ENCODE results near the gene TMBIM1.
A peak's percentile ranks its signal among the peaks of the same experiment; 100 is the strongest.

Gene TMBIM1, protein sequence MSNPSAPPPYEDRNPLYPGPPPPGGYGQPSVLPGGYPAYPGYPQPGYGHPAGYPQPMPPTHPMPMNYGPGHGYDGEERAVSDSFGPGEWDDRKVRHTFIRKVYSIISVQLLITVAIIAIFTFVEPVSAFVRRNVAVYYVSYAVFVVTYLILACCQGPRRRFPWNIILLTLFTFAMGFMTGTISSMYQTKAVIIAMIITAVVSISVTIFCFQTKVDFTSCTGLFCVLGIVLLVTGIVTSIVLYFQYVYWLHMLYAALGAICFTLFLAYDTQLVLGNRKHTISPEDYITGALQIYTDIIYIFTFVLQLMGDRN

DNA sequence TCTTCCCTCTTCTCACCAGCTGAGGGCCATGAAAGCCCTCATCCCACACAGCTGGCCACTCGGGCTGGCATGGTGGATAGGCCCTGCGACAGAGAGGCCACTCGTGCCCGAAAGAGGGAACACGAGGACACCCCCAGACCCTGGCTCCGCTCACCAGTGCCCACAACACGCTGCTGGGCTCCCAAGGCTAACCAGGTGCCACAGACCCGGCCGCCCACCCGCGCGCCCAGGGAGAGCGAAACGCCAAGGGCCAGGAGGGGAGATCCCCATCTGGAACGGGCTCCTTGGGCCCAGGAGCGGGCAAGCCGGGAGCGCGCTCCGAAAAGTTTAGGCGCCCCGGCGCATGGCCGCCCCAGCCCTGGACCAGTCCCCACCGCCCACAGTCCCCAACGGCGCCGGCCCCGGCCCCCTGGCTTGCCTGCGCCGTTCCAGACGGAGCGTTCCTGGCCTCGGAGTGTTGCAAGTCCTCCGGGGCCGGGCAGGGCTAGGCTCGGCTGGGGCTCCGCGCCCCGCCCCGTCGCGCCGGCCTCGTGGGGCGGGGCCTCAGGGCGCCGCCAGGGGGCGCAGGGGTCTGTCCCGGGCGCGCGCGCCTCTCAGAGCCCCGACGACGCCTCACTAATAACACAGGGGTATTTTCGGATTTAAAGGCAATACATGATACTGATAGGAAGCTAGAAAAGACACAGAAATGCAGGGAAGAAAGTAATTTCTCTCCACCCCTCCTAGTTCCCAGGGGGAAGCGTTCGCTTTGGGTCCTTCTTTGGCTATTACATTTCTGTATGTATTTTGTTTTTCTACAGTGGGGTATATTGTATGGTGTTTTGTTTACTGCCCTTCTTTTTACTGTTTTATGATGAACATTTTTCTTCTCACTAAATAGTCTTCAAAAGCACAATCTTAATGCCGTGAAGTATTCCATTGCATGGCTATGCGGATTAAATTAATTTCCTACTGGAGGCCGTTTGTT lies at the start of gene TMBIM1:
TSS of gene TMBIM1 (minus strand) at position 456 of the 967 bp plus-strand sequence. CDS start 10,362 bp downstream, outside the sequence.
- Mint-ChIP-seq H3K9me3 (no peaks in the 10 kb centered on the region), H3K27ac (peak within 1 kb of the TSS; percentile 91), H3K4me1 (ENCODE audit: low read depth) (peaks cover 57% of the 10 kb centered on the region), H3K27me3 (ENCODE audit: low read depth) (no peaks in the 10 kb centered on the region), H3K36me3 (ENCODE audit: low read depth) (peaks cover 22% of the 10 kb centered on the region), H3K4me3 (peak within 1 kb of the TSS; percentile 96)
- DNase-seq (ENCODE audit: low spot score): peak; percentile 80

DNA sequence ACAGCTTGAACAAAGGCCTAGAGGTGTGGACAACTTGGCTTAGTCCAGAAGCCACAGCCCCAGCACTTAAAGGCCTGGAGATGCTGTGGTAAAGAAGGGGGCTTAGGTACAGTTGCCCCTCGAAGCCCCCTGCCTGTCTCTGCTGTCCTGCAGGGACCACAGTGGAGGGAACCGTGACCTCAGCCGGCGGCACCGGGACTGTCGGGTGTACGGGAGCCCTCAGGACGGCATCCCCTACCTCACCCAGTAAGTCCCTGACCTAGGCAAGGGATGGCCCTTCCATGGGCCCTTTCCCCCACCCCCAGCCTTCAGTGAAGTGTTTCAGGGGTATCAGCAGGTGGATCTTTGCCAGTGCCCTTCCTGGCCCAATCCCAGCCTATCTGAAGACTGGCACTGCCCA lies 49.1 kb upstream of the TMBIM1 start:
- Mint-ChIP-seq H3K4me3 (no peak overlapping the region), H3K9me3 (no peaks in the 10 kb centered on the region), H3K36me3 (ENCODE audit: low read depth) (no peaks in the 10 kb centered on the region), H3K27me3 (ENCODE audit: low read depth) (no peaks in the 10 kb centered on the region), H3K4me1 (ENCODE audit: low read depth) (no peaks in the 10 kb centered on the region), H3K27ac (no peak overlapping the region)
- DNase-seq (ENCODE audit: low spot score): no peak

DNA sequence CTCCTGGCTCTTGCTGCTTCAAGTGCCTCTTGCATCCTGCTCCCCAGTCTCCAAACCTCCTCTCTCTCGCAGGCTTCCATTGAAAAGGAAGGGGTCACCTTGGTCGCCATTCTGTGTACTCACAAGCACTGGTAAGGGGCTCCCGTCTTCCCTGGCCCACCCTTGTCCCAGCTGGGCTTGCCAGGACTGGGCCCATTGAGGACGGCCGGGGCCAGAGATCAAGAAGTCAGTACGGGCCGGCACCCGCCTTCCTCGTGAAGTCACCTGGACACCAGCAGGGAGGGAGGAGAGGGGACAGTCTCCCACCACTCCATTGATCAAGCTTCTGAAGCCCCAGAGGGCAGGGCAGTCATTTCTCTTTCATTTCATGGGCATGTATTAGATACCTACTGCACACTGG lies 48.4 kb upstream of the TMBIM1 start:
- H3K4me3 Mint-ChIP-seq: no peak overlapping the region
- H3K36me3 Mint-ChIP-seq (ENCODE audit: low read depth): no peaks in the 10 kb centered on the region
- no peak overlapping the region for H3K27ac Mint-ChIP-seq
- H3K9me3 Mint-ChIP-seq: no peaks in the 10 kb centered on the region
- DNase-seq (ENCODE audit: low spot score): no peak
- no peaks in the 10 kb centered on the region for H3K4me1 Mint-ChIP-seq (ENCODE audit: low read depth)
- H3K27me3 Mint-ChIP-seq (ENCODE audit: low read depth): no peaks in the 10 kb centered on the region

DNA sequence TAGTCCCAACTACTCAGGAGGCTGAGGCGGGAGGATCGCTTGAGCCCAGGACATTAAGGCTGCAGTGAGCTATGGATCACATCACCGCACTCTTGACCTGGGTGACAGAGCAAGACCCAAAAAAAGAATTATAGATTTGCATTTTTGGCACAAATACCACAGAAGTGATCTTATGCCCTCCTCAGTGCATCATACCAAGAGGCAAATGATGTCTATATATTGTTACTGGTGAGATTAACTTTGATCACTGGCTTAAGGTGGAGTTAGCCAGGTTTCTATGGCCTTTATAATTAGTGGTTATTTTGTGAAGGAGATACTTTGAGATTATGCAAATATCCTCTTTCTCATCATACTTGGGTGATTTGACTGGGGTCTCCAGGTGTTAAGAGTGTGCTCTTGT lies 42.2 kb upstream of the TMBIM1 start:
- Mint-ChIP-seq H3K4me1 (ENCODE audit: low read depth) (no peaks in the 10 kb centered on the region), H3K27me3 (ENCODE audit: low read depth) (no peaks in the 10 kb centered on the region), H3K36me3 (ENCODE audit: low read depth) (no peaks in the 10 kb centered on the region), H3K27ac (no peak overlapping the region), H3K9me3 (no peaks in the 10 kb centered on the region), H3K4me3 (no peak overlapping the region)
- no peak for DNase-seq (ENCODE audit: low spot score)

DNA sequence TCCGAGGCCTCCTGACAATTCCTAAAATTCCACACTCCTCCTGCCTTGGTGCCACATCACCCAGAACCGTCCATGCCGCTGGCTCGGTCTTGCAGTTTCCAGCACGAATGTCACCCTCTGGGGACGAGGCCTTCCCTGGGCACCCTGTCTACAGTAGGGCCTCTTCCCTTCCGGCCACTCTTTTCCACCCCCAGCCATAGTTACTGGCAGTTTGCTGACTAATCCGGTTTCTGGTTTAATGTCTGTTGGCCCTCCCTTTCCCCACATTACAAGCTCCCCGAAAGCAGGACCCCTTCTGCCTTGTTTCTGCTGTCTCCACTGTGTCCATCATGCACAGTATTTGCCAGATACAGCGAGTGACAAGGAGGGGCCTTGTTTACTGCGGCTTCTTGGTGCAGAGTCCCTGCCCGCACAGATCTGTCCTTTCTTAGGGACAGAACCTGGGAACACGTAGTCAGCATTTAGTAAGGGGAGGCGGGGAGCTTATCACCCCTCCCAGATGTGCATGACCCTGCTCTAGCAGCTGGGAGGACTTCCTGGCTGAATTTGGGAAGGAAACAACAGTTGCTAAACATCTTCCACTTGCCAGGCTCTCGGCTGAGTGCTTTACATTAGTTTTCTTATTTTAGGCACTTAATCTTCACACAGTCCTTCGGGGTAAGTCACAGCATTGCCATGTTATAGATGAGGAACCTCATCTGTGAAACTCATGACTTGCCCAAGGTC lies 40.8 kb upstream of the TMBIM1 start:
- no peak overlapping the region for H3K27ac Mint-ChIP-seq
- H3K4me1 Mint-ChIP-seq (ENCODE audit: low read depth): no peaks in the 10 kb centered on the region
- H3K36me3 Mint-ChIP-seq (ENCODE audit: low read depth): no peaks in the 10 kb centered on the region
- H3K9me3 Mint-ChIP-seq: no peaks in the 10 kb centered on the region
- DNase-seq (ENCODE audit: low spot score): no peak
- H3K4me3 Mint-ChIP-seq: no peak overlapping the region
- no peaks in the 10 kb centered on the region for H3K27me3 Mint-ChIP-seq (ENCODE audit: low read depth)

DNA sequence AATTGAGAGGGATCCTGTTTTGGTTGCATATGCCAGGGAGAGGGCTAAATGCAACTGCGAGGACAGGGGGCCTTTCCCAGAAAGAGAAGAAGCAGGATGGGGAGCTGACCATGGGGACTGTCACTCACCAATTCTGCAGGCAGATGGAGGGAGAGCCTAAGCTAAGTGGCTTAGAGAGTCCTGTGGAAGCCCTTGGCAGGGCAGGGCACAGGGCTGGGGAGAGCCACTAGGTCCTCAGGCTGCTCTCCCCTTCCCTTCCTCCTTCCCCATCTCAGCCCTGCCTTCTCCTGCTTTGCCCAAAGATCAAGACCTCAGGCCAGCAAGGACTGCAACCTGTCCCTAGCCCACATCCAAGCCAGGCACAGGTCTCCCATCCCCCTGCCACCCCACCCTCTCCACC lies 40.0 kb upstream of the TMBIM1 start:
- Mint-ChIP-seq H3K36me3 (ENCODE audit: low read depth) (no peaks in the 10 kb centered on the region), H3K9me3 (no peaks in the 10 kb centered on the region), H3K4me1 (ENCODE audit: low read depth) (no peaks in the 10 kb centered on the region), H3K27ac (no peak overlapping the region), H3K4me3 (no peak overlapping the region), H3K27me3 (ENCODE audit: low read depth) (no peaks in the 10 kb centered on the region)
- no peak for DNase-seq (ENCODE audit: low spot score)

DNA sequence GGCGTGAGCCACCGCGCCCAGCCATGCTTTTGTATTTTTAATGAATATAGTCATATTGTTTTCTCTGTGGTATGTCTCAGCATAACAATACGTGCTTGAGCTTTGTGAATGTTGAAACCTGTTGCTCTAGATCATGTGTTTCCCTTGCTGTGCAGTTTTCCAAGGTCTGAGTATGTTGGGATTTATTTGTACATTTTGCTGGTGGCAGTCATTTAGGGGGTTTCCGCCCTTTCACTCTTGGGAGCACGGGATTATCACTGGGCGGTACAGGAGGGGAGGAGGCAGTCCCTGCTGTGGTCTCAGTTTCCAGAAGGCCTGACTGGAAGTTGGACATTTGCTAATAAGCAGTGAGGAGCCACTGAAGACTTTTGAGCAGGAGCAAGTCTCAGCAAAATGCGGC lies 39.4 kb upstream of the TMBIM1 start:
- H3K4me1 Mint-ChIP-seq (ENCODE audit: low read depth): no peaks in the 10 kb centered on the region
- H3K27ac Mint-ChIP-seq: no peak overlapping the region
- no peak overlapping the region for H3K4me3 Mint-ChIP-seq
- H3K27me3 Mint-ChIP-seq (ENCODE audit: low read depth): no peaks in the 10 kb centered on the region
- no peaks in the 10 kb centered on the region for H3K9me3 Mint-ChIP-seq
- no peaks in the 10 kb centered on the region for H3K36me3 Mint-ChIP-seq (ENCODE audit: low read depth)
- DNase-seq (ENCODE audit: low spot score): no peak

DNA sequence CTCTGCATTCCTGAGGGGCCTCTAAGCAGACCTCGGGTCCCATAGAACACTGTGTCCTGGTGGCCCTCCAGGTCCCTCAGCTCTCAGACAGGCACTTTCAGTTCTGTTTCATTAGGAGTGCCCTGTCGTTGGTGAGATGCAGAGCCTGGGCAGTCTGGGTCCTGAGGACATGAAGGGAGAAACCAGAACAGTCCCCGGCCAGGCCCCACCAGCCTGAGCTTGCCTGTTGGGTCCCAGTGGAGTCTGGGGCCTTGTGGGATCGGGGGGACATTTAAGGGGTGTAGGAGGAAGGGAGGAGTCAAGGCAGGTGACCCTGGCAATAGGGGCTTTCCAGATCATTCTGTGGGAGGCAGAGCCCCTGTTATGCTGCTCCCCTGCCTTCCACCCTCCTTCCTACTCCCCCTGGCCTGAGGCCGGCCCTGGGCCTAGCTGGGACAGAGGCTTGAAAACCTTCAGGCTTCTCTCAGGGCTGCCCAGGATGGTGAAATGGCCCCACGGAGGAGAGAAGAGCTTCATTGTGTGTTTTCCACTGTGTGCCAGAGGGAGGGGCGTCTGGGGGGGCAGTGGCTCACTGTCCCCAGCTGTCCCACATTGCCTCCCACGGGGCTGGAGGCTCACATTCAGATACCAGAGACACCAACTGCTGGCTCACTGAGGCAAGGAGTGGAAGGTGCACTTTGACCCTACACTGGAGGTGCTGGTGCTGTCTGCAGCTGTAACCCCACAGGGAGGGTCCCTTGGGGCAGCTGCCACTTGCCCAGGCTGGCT lies 37.7 kb upstream of the TMBIM1 start:
- Mint-ChIP-seq H3K4me3 (no peak overlapping the region), H3K4me1 (ENCODE audit: low read depth) (no peaks in the 10 kb centered on the region), H3K9me3 (no peaks in the 10 kb centered on the region), H3K27ac (no peak overlapping the region), H3K27me3 (ENCODE audit: low read depth) (peaks cover 9% of the 10 kb centered on the region), H3K36me3 (ENCODE audit: low read depth) (no peaks in the 10 kb centered on the region)
- DNase-seq (ENCODE audit: low spot score): no peak

DNA sequence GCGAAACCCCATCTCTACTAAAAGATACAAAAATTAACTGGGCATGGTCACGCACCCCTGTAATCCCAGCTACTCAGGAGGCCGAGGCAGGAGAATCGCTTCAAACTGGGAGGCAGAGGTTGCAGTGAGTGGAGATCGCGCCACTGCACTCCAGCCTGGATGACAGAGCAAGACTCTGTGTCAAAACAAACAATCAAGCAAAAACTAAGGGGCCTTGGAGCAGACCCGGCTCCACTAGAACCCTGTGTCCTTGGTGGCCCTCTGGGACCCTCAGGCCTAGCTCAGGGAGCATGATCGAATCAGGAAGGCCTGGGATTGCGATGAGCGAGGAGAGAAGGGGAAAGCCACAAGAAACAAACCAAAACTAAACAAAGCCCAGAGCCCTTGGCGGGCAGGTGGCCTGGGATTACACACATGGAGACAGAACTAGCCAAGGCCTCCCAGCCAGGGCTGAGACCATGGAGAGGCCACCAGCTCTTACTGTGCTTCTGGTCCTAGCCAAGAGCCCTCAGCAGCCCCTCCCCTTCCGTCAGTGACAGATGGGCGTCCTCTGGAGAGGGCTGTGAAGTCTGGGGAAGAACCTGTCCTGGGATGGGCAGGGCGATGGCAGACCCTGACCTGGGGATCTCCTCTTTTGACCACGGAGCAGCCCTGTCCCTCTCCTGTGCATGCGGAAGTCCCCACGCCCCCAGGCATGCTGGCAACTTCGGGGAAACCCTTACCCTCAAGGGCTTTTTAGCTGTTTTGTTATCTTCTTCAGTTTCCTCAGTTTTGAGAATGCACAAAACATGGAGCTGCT lies 36.9 kb upstream of the TMBIM1 start:
- Mint-ChIP-seq H3K27me3 (ENCODE audit: low read depth) (peaks cover 14% of the 10 kb centered on the region), H3K4me1 (ENCODE audit: low read depth) (no peaks in the 10 kb centered on the region), H3K36me3 (ENCODE audit: low read depth) (no peaks in the 10 kb centered on the region), H3K4me3 (no peak overlapping the region), H3K27ac (no peak overlapping the region), H3K9me3 (no peaks in the 10 kb centered on the region)
- DNase-seq (ENCODE audit: low spot score): no peak

DNA sequence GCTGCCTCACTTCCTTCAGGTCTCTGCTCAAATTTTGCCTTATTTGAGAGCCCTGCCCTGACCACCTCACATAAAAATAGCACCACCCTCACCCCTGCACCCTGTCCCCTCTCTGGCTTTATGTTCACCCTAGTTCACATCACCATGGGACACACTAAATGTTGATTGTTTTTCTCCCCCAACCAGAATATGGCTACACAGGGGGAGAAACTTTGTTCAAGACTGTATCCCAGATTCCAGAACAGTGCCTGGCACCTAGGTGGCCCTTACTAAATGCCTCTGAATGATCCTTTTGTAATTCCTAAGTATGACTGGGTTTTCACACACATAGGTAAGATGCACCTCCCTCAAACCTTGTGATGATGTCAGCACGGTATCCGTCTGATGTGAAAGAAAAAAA lies 36.0 kb upstream of the TMBIM1 start:
- Mint-ChIP-seq H3K9me3 (no peaks in the 10 kb centered on the region), H3K4me1 (ENCODE audit: low read depth) (peaks cover 2% of the 10 kb centered on the region), H3K36me3 (ENCODE audit: low read depth) (no peaks in the 10 kb centered on the region), H3K27me3 (ENCODE audit: low read depth) (peaks cover 22% of the 10 kb centered on the region), H3K27ac (no peak overlapping the region), H3K4me3 (no peak overlapping the region)
- no peak for DNase-seq (ENCODE audit: low spot score)

DNA sequence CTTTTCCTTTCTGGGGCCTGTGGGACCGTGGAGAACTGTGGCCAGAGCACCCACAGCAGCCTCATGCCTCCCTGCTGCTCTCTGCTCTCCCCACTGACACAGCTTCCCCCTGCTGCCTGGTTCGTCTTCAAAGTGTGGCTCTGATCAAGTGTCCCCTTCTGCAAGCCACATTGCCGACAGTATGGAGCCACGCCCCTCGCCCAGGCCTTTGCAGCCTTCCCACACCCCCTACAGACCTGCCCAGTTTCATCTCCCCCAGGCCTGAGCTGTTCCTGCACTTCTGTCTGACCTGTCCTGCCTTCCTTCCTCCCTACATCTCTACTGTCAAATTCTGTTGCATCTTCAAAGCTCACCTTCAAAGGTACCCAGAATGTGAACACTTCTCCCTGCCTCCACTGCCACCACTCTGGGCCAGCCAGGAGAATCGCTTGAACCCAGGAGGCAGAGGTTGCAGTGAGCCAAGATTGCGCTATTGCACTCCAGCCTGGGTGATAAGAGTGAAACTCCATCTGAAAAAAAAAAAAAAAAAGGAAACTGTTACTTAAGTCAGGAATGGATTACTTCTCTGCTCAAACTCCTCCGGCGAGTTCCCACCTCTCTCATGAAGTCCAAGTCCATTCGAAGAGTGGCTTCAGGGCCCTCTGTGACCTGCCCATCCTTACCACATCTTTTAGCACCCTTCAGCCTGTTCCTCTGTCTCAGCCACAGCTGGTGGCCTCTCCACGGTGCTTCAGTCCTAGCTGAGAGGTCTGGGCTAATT lies 35.3 kb upstream of the TMBIM1 start:
- Mint-ChIP-seq H3K27ac (no peak overlapping the region), H3K36me3 (ENCODE audit: low read depth) (no peaks in the 10 kb centered on the region), H3K9me3 (no peaks in the 10 kb centered on the region), H3K27me3 (ENCODE audit: low read depth) (peaks cover 23% of the 10 kb centered on the region), H3K4me3 (no peak overlapping the region), H3K4me1 (ENCODE audit: low read depth) (peaks cover 4% of the 10 kb centered on the region)
- DNase-seq (ENCODE audit: low spot score): no peak

DNA sequence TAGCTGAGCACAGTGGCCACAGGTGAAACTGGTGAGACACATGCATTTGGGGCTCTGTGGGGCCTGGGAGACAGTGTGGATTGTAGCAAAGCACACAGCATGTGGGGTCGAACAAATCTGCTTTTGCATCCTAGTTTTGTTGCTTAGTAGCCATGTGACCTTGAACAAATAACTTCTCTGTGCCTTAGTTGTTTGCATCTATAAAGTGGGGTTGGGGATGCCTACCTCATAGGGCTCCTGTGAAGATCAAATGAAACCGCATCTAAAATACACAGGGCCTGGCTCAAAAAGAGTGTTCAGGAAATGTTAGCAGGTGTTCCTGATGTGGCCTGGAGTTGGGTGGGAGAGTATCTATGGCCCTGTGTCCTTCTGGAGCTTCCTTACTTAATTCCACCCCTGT lies 34.0 kb upstream of the TMBIM1 start:
- peaks cover 30% of the 10 kb centered on the region for H3K27me3 Mint-ChIP-seq (ENCODE audit: low read depth)
- no peak overlapping the region for H3K4me3 Mint-ChIP-seq
- no peaks in the 10 kb centered on the region for H3K36me3 Mint-ChIP-seq (ENCODE audit: low read depth)
- no peak for DNase-seq (ENCODE audit: low spot score)
- H3K4me1 Mint-ChIP-seq (ENCODE audit: low read depth): peaks cover 6% of the 10 kb centered on the region
- H3K9me3 Mint-ChIP-seq: no peaks in the 10 kb centered on the region
- H3K27ac Mint-ChIP-seq: no peak overlapping the region
